HepG2 (cell line): ENCODE measurements around the gene FGFR3. TPM values are rescaled to one million over a fixed set of nuclear protein-coding genes. Genes with fewer than 3 reads are reported as not detected.
A peak's percentile ranks its signal among the peaks of the same experiment; 100 is the strongest.

ENCODE experiments used
- KDM4B ChIP-seq: sonication (generic); formaldehyde crosslinking; IDR thresholded peaks from 2 replicates; pipeline ENCODE4 v1.4.0; 2020; ENCODE audit warnings: missing genetic modification reagents
- MED13 ChIP-seq: sonication (generic); formaldehyde crosslinking; IDR thresholded peaks from 2 replicates; pipeline ENCODE4 v1.5.0; 2020; ENCODE audit warnings: missing genetic modification reagents
- POLR2A ChIP-seq, 2 experiments: IDR thresholded peaks; 2 replicates each; pipeline ENCODE4 v1.6.1; 2011; ENCODE audit warnings: low read depth in 2 of 2, low read length in 2 of 2, mild to moderate bottlenecking in 1 of 2, moderate library complexity in 1 of 2; ENCODE audit not compliant: insufficient read depth in 1 of 2
- RFX5 ChIP-seq: IDR thresholded peaks from 2 replicates; pipeline ENCODE4 v1.6.1; 2011; ENCODE audit warnings: low read depth, low read length, improper control_type of control experiment
- SUZ12 ChIP-seq: fragments of 150-350 bp; IDR thresholded peaks from 2 replicates; pipeline ENCODE4 v1.6.1; 2014; ENCODE audit warnings: low read depth, low read length
- ZBTB1 ChIP-seq: sonication (generic); formaldehyde crosslinking; IDR thresholded peaks from 2 replicates; pipeline ENCODE4 v1.4.0; 2020; ENCODE audit warnings: missing genetic modification reagents, borderline replicate concordance
- ZBTB40 ChIP-seq, 2 experiments: fragments of 450-650 bp in 1 of 2; sonication (generic) in 1 of 2; formaldehyde crosslinking in 1 of 2; IDR thresholded peaks; 2 replicates each; pipeline versions ENCODE4 v1.6.1 to v1.8.0; 2016 to 2022; ENCODE audit warnings: antibody characterized with exemption in 1 of 2, mild to moderate bottlenecking in 1 of 2, missing genetic modification reagents in 1 of 2
- ZC3H4 ChIP-seq: sonication (generic); formaldehyde crosslinking; IDR thresholded peaks from 2 replicates; pipeline ENCODE4 v1.4.0; 2020; ENCODE audit warnings: missing genetic modification reagents, borderline replicate concordance
- ZNF10 ChIP-seq: sonication (generic); formaldehyde crosslinking; IDR thresholded peaks from 2 replicates; pipeline ENCODE4 v1.4.0; 2020; ENCODE audit warnings: mild to moderate bottlenecking, low read depth, missing genetic modification reagents, borderline replicate concordance
- ZNF180 ChIP-seq: sonication (generic); formaldehyde crosslinking; IDR thresholded peaks from 2 replicates; pipeline ENCODE4 v1.4.0; 2020; ENCODE audit warnings: low read depth, missing genetic modification reagents, borderline replicate concordance
- ZNF276 ChIP-seq: sonication (generic); formaldehyde crosslinking; IDR thresholded peaks from 2 replicates; pipeline ENCODE4 v1.4.0; 2020; ENCODE audit warnings: mild to moderate bottlenecking, low read depth, missing genetic modification reagents
- ZNF382 ChIP-seq: sonication (generic); formaldehyde crosslinking; IDR thresholded peaks from 2 replicates; pipeline ENCODE4 v1.5.0; 2020; ENCODE audit warnings: missing genetic modification reagents, mild to moderate bottlenecking, borderline replicate concordance
- ZNF616 ChIP-seq: sonication (generic); formaldehyde crosslinking; IDR thresholded peaks from 2 replicates; pipeline ENCODE4 v1.5.0; 2020; ENCODE audit warnings: low read depth, mild to moderate bottlenecking, missing genetic modification reagents
- ZNF678 ChIP-seq: sonication (generic); formaldehyde crosslinking; IDR thresholded peaks from 2 replicates; pipeline ENCODE4 v1.4.0; 2020; ENCODE audit warnings: mild to moderate bottlenecking, missing genetic modification reagents
- ZNF772 ChIP-seq: sonication (generic); formaldehyde crosslinking; IDR thresholded peaks from 2 replicates; pipeline ENCODE4 v1.5.0; 2020; ENCODE audit warnings: mild to moderate bottlenecking, missing genetic modification reagents
- ZNF883 ChIP-seq: sonication (generic); formaldehyde crosslinking; IDR thresholded peaks from 2 replicates; pipeline ENCODE4 v1.5.1; 2020; ENCODE audit warnings: mild to moderate bottlenecking, missing genetic modification reagents; ENCODE audit errors: not compliant biosample characterization
- ZSCAN21 ChIP-seq: sonication (generic); formaldehyde crosslinking; IDR thresholded peaks from 2 replicates; pipeline ENCODE4 v1.8.0; 2022; ENCODE audit warnings: mild to moderate bottlenecking, missing genetic modification reagents, moderate library complexity, borderline replicate concordance
- polyA plus RNA-seq, 8 experiments: library from polyadenylated mRNA; depleted of rRNA in 3 of 8; stranded (reverse) in 7 of 8; unstranded in 1 of 8; fragments of >200 nt; fragmentation: Illumina TruSeq in 4 of 8; extraction: Trizol in 4 of 8; gene quantifications; 2 replicates each; pipeline versions ENCODE4 v1.2.1 to v1.2.3, GENCODE V29; 2011 to 2016; ENCODE audit warnings: low read depth in 4 of 8, missing spikeins in 1 of 8, mixed read lengths in 1 of 8; ENCODE audit not compliant: insufficient read depth in 1 of 8
- total RNA-seq, 5 experiments: library from RNA; depleted of rRNA; stranded (reverse); fragments of >200 nt; fragmentation: Illumina TruSeq; extraction: Trizol; gene quantifications; 2 replicates each; pipeline ENCODE4 v1.2.3, GENCODE V29; 2016; ENCODE audit warnings: low read depth in 1 of 5
- TF ChIP-seq, protein P1 (sequence below): sonication (generic); formaldehyde crosslinking; IDR thresholded peaks from 2 replicates; pipeline ENCODE4 v1.8.0; 2022; ENCODE audit warnings: mild to moderate bottlenecking, missing genetic modification reagents, borderline replicate concordance

Gene FGFR3
- total and polyA plus RNA-seq, 2 of the 13 experiments (the other 11 are each of a cell fraction or from before 2014, with no cell fraction given): 103 to 109 TPM

DNA sequence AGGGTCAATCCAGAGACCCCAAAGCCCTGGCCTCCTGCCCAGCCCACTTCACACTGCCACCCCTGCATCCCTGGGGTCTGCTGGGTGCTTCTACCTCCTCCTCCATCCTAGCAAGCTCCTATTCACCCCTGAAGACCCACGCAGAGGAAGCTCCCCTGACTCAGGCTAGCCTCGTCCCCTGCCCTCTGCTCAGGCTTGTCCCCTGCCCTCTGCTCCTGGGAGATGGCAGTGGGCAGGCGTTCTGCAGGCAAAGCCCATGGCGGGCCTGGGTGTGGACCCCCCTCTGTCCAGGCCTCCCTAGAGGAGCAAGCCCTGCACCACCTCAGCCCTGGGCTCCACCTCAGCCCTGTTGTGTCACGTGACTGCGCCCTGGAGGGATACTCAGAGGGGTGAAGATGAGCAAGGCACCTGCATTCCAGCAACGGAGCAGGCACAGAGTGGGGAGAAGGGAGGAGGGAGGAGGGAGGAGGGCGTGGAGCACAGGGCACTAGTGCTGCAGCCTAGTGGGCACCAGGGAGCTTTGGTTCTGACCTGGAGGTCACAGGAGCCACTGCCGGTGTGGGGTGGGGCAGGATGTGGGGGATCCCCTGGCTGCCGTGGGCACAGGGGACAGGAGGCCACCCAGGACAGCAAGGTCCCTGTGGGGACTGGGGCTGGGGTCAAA lies 27.6 kb upstream of the FGFR3 start (continued):
- TF ChIP-seq ZBTB40 (IDR thresholded peaks at IDR 0.05) (no peak), ZBTB40 (CRISPR knock-in tag; IDR thresholded peaks at IDR 0.05) (peak; percentile 1; the same call in 1 of the 2 replicates), ZNF616 (CRISPR knock-in tag) (no peak), ZNF883 (CRISPR knock-in tag) (no peak), RFX5 (no peak), ZNF276 (CRISPR knock-in tag) (no peak), POLR2A (IDR thresholded peaks at IDR 0.05; ENCODE audit: insufficient read depth in 1 of 2, low read depth in 2 of 2, low read length in 2 of 2) (no peak), ZNF382 (CRISPR knock-in tag) (no peak), ZNF180 (CRISPR knock-in tag) (no peak), ZNF772 (no peak), ZC3H4 (CRISPR knock-in tag) (peak; percentile 45; the same call in 1 of the 2 replicates), ZNF678 (CRISPR knock-in tag) (no peak), KDM4B (CRISPR knock-in tag) (no peak), ZSCAN21 (CRISPR knock-in tag) (no peak), MED13 (CRISPR knock-in tag) (no peak), ZBTB1 (CRISPR knock-in tag) (no peak), ZNF10 (CRISPR knock-in tag) (no peak), SUZ12 (no peak)
- TF ChIP-seq, protein P1, sequence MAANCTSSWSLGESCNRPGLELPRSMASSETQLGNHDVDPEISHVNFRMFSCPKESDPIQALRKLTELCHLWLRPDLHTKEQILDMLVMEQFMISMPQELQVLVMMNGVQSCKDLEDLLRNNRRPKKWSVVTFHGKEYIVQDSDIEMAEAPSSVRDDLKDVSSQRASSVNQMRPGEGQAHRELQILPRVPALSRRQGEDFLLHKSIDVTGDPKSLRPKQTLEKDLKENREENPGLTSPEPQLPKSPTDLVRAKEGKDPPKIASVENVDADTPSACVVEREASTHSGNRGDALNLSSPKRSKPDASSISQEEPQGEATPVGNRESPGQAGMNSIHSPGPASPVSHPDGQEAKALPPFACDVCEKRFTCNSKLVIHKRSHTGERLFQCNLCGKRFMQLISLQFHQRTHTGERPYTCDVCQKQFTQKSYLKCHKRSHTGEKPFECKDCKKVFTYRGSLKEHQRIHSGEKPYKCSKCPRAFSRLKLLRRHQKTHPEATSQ (CRISPR knock-in tag): no peak
